ENCODE measurements around the gene CXCR6.

CXCR6 gene

DNA sequence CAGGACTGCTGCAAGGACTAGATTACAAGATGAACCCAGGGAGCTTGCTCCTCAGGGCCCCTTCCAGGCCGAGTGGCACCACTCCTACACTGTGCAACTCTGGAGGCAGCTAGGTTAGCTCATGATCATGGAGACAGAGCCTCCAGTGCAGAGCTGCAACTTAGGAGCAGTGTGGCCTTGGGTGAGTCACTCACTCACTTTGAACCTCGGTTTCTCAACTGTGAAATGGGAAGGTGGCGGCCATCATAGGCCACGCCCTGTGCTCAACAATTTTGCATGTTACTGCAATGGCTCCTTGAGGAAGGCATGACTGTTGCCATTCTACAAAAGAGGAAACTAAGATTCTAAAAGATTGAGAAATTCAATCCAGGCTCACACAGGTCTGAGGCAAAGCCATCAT, 11.2 kb upstream of the CXCR6 start:
- H4K8ac ChIP-seq (ENCODE audit: low read depth, low read length), result no peak overlapping the region
- no CpG with 5 or more reads among the region's 4 CpGs for WGBS (ENCODE audit: extremely low coverage, insufficient coverage, insufficient read length)
- no peak overlapping the region for H4K91ac ChIP-seq (ENCODE audit: low read depth, low read length)

GRCh38 chr3:45933591-45933990, 9.7 kb upstream of the CXCR6 start:
- Histone ChIP-seq H3K27me3 (ENCODE audit: insufficient read depth, low read length) (no peaks in the 10 kb centered on the region), H3K27ac (ENCODE audit: low read depth, low read length) (no peak overlapping the region), H3K36me3 (ENCODE audit: control insufficient read depth in 1 of 2, insufficient read depth in 2 of 2, low read length in 2 of 2) (peaks cover 17 to 18% of the 10 kb centered on the region in 2 experiments), H3K79me1 (ENCODE audit: low read length) (no peaks in the 10 kb centered on the region), H3K4me1 (ENCODE audit: control insufficient read depth in 1 of 2, insufficient read depth in 2 of 2, low read length in 2 of 2) (no peaks in the 10 kb centered on the region), H2BK120ac (ENCODE audit: insufficient read depth, low read length, poor library complexity) (no peak overlapping the region), H3K18ac (ENCODE audit: low read length) (no peak overlapping the region), H2BK5ac (ENCODE audit: low read depth, low read length, poor library complexity) (no peak overlapping the region), H2AK5ac (ENCODE audit: low read length) (no peak overlapping the region), H2AFZ (ENCODE audit: insufficient read depth, low read length, poor library complexity) (no peak overlapping the region), H3K4ac (ENCODE audit: low read depth, low read length) (no peak overlapping the region), H3K23ac (ENCODE audit: low read length) (no peak overlapping the region), H3K9ac (ENCODE audit: low read length) (no peak overlapping the region), H4K8ac (ENCODE audit: low read depth, low read length) (no peak overlapping the region), H3K9me3 (ENCODE audit: insufficient read depth, low read depth, low read length) (no peaks in the 10 kb centered on the region), H3K4me3 (ENCODE audit: low read depth, low read length) (no peak overlapping the region), H4K12ac (ENCODE audit: low read depth, low read length) (no peak overlapping the region), H3K14ac (ENCODE audit: low read length) (no peak overlapping the region), H4K91ac (ENCODE audit: low read depth, low read length) (no peak overlapping the region), H3K4me2 (ENCODE audit: low read length) (no peak overlapping the region), H3K79me2 (ENCODE audit: control insufficient read depth, insufficient read depth, low read length, poor library complexity) (no peaks in the 10 kb centered on the region), H2BK12ac (ENCODE audit: low read length) (no peak overlapping the region)
- no CpG with 5 or more reads among the region's 4 CpGs for WGBS (ENCODE audit: extremely low coverage, insufficient coverage, insufficient read length)
- no peak for DNase-seq

More for the DNA sequence above, 11.2 kb upstream of the CXCR6 start:
- no peak overlapping the region for H2AK5ac ChIP-seq (ENCODE audit: low read length)
- no peak overlapping the region for H4K12ac ChIP-seq (ENCODE audit: low read depth, low read length)
- no peak overlapping the region for H3K18ac ChIP-seq (ENCODE audit: low read length)
- H2BK120ac ChIP-seq (ENCODE audit: insufficient read depth, low read length, poor library complexity), result no peak overlapping the region
- no peaks in the 10 kb centered on the region for H3K4me1 ChIP-seq (ENCODE audit: control insufficient read depth in 1 of 2, insufficient read depth in 2 of 2, low read length in 2 of 2)
- H2AFZ ChIP-seq (ENCODE audit: insufficient read depth, low read length, poor library complexity), result no peak overlapping the region
- no peaks in the 10 kb centered on the region for H3K9me3 ChIP-seq (ENCODE audit: insufficient read depth, low read depth, low read length)
- no peak overlapping the region for H3K4me2 ChIP-seq (ENCODE audit: low read length)
- H3K14ac ChIP-seq (ENCODE audit: low read length), result no peak overlapping the region
- H3K36me3 ChIP-seq (ENCODE audit: control insufficient read depth in 1 of 2, insufficient read depth in 2 of 2, low read length in 2 of 2), result peaks cover 25 to 28% of the 10 kb centered on the region in 2 experiments
- H3K23ac ChIP-seq (ENCODE audit: low read length), result no peak overlapping the region
- no peaks in the 10 kb centered on the region for H3K79me1 ChIP-seq (ENCODE audit: low read length)
- DNase-seq, result no peak
- H3K27ac ChIP-seq (ENCODE audit: low read depth, low read length), result no peak overlapping the region
- no peak overlapping the region for H2BK12ac ChIP-seq (ENCODE audit: low read length)
- H3K4me3 ChIP-seq (ENCODE audit: low read depth, low read length), result no peak overlapping the region
- no peaks in the 10 kb centered on the region for H3K27me3 ChIP-seq (ENCODE audit: insufficient read depth, low read length)
- no peak overlapping the region for H2BK5ac ChIP-seq (ENCODE audit: low read depth, low read length, poor library complexity)
- no peak overlapping the region for H3K9ac ChIP-seq (ENCODE audit: low read length)
- no peak overlapping the region for H3K4ac ChIP-seq (ENCODE audit: low read depth, low read length)
- H3K79me2 ChIP-seq (ENCODE audit: control insufficient read depth, insufficient read depth, low read length, poor library complexity), result no peaks in the 10 kb centered on the region

DNA sequence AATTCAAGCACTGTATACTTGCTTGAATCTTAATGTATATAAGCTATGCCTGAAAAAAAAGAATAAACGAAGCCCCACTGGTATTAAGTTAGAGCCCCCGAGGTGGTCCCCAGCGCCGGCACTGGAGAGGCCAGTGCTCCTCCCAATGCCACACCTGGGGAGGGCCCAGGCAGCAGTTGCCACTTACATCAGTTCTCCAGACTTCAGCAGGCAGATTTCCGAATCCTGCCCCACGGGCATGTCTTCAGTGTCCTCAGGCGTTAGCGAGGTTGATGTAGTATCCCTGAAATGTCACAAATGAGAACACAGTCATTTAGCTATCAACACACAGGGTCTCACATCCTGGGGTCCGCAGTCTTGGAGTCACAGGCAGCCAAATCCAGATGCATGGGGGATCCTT, 7.0 kb upstream of the CXCR6 start:
- Histone ChIP-seq H3K23ac (ENCODE audit: low read length) (no peak overlapping the region), H3K9me3 (ENCODE audit: insufficient read depth, low read depth, low read length) (peaks cover 3% of the 10 kb centered on the region), H3K36me3 (ENCODE audit: control insufficient read depth in 1 of 2, insufficient read depth in 2 of 2, low read length in 2 of 2) (peaks cover 7 to 9% of the 10 kb centered on the region in 2 experiments), H4K12ac (ENCODE audit: low read depth, low read length) (no peak overlapping the region), H2AFZ (ENCODE audit: insufficient read depth, low read length, poor library complexity) (no peak overlapping the region), H3K14ac (ENCODE audit: low read length) (no peak overlapping the region), H3K79me2 (ENCODE audit: control insufficient read depth, insufficient read depth, low read length, poor library complexity) (peaks cover 2% of the 10 kb centered on the region), H2BK5ac (ENCODE audit: low read depth, low read length, poor library complexity) (no peak overlapping the region), H2BK120ac (ENCODE audit: insufficient read depth, low read length, poor library complexity) (no peak overlapping the region), H3K18ac (ENCODE audit: low read length) (no peak overlapping the region), H3K79me1 (ENCODE audit: low read length) (peaks cover 17% of the 10 kb centered on the region), H3K4ac (ENCODE audit: low read depth, low read length) (no peak overlapping the region), H2AK5ac (ENCODE audit: low read length) (no peak overlapping the region), H4K8ac (ENCODE audit: low read depth, low read length) (no peak overlapping the region), H2BK12ac (ENCODE audit: low read length) (no peak overlapping the region), H4K91ac (ENCODE audit: low read depth, low read length) (no peak overlapping the region), H3K4me1 (ENCODE audit: control insufficient read depth in 1 of 2, insufficient read depth in 2 of 2, low read length in 2 of 2) (peaks cover 14 to 18% of the 10 kb centered on the region in 2 experiments), H3K27ac (ENCODE audit: low read depth, low read length) (no peak overlapping the region), H3K9ac (ENCODE audit: low read length) (no peak overlapping the region), H3K4me3 (ENCODE audit: low read depth, low read length) (no peak overlapping the region), H3K4me2 (ENCODE audit: low read length) (no peak overlapping the region), H3K27me3 (ENCODE audit: insufficient read depth, low read length) (no peaks in the 10 kb centered on the region)
- DNase-seq, result no peak
- no CpG with 5 or more reads among the region's 9 CpGs for WGBS (ENCODE audit: extremely low coverage, insufficient coverage, insufficient read length)

DNA sequence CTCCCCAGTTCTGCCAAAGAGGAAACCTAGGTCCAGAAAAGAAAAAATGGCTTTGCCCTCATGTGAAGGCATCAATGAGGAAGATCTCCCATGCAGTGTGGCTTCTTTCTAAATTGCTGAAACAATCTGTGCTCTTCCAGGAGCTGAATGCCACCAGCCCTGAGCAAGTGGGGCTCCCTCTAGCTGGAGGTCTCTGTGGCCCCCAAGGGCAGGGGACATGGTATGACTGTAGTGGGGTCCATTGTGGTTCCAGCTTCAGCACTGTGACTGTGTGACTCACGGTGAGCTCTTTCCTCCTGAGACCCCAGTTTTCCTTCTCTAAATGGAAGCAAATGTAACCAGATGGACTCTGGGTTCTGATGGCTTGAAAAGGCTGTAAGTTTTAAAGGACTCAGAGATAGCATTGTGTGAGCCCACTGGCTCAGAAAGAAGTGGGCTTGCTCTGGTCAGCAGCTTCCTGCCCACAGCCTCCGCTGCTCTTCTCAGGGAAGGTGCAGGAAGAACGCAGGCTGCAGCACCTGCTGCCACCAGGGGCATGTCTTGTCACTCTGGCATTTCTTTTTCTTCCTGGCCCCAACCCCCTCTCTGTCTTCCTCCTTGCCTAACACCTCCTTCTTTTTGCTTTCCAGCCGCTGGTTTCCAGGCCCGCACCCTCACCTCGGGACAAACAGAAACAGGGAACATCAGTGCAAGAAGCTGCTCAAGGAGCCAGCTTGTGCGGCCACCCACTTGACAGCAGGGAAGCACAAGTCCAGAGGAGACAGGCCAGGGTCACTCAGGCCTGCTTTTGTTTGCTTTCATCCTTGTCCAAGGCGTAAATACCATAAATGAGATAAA, 5.8 kb upstream of the CXCR6 start:
- H4K91ac ChIP-seq (ENCODE audit: low read depth, low read length), result no peak overlapping the region
- H2BK5ac ChIP-seq (ENCODE audit: low read depth, low read length, poor library complexity), result no peak overlapping the region
- no peak for DNase-seq
- H3K18ac ChIP-seq (ENCODE audit: low read length), result no peak overlapping the region
- no peak overlapping the region for H3K27ac ChIP-seq (ENCODE audit: low read depth, low read length)
- H3K14ac ChIP-seq (ENCODE audit: low read length), result no peak overlapping the region
- H2AFZ ChIP-seq (ENCODE audit: insufficient read depth, low read length, poor library complexity), result no peak overlapping the region
- H2BK120ac ChIP-seq (ENCODE audit: insufficient read depth, low read length, poor library complexity), result no peak overlapping the region
- H3K27me3 ChIP-seq (ENCODE audit: insufficient read depth, low read length), result no peaks in the 10 kb centered on the region
- H2AK5ac ChIP-seq (ENCODE audit: low read length), result no peak overlapping the region
- H3K4me3 ChIP-seq (ENCODE audit: low read depth, low read length), result no peak overlapping the region
- peaks cover 18 to 23% of the 10 kb centered on the region in 2 experiments for H3K4me1 ChIP-seq (ENCODE audit: control insufficient read depth in 1 of 2, insufficient read depth in 2 of 2, low read length in 2 of 2)
- H3K79me1 ChIP-seq (ENCODE audit: low read length), result peaks cover 26% of the 10 kb centered on the region
- peaks cover 2% of the 10 kb centered on the region for H3K79me2 ChIP-seq (ENCODE audit: control insufficient read depth, insufficient read depth, low read length, poor library complexity)
- H3K4me2 ChIP-seq (ENCODE audit: low read length), result no peak overlapping the region
- WGBS (ENCODE audit: extremely low coverage, insufficient coverage, insufficient read length), result no CpG with 5 or more reads among the region's 8 CpGs
- peaks cover 3% of the 10 kb centered on the region for H3K9me3 ChIP-seq (ENCODE audit: insufficient read depth, low read depth, low read length)
- H3K9ac ChIP-seq (ENCODE audit: low read length), result no peak overlapping the region
- no peak overlapping the region for H4K8ac ChIP-seq (ENCODE audit: low read depth, low read length)
- H3K36me3 ChIP-seq (ENCODE audit: control insufficient read depth in 1 of 2, insufficient read depth in 2 of 2, low read length in 2 of 2), result peaks cover 2 to 7% of the 10 kb centered on the region in 2 experiments
- H2BK12ac ChIP-seq (ENCODE audit: low read length), result no peak overlapping the region
- H4K12ac ChIP-seq (ENCODE audit: low read depth, low read length), result no peak overlapping the region
- no peak overlapping the region for H3K23ac ChIP-seq (ENCODE audit: low read length)
- no peak overlapping the region for H3K4ac ChIP-seq (ENCODE audit: low read depth, low read length)
